NCI-H446 treated with DMSO at 0.1 percent for 48 hours (cell line): ENCODE results near the gene UGT1A8.

ENCODE experiments used
- DNase-seq: peaks from one replicate; lab custom pipeline; 2025; lab: John Stamatoyannopoulos, UW

UGT1A8 gene

DNA sequence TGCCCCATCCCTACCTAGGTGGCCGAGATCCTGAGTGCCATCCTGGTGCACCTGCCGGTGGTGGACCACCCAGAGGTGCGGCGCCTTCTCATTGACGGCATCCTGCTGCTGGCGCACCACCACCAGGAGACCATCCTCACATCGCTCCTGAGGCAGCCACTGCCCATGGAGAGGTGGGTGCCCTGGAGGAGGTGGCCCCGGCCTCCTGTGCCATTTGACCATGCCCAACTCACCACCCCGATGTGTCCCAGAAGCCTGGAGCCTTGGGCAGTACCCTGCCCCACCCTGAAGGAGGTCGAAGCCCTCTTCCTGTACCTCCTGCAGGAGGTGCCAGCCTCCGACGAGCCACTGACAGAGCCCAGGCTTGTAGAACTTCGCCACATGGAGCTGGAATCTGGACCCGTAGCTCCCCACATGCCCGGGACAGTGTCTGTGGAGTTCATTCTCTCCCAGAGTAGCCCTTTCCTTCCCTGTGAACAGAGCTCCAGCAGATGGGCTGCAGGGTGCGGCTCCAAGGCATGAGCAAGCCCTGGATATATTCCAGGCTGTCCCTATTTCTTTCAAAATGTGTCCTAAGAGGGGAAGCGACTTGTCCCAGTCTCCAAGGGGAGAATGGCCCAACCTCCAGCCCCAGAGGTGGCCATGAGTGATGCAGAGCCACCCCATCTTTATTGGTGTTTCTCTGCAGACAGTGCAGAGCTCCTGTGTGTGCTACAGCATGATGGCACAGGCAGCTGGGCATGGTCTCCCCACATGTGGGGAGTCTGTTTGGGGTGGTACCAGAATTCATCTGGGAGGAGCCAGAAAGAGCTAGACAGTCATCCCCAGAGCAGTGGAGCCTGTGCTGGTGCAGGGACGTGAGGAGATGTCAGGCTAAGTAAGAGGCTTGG, 202.7 kb downstream of the UGT1A8 start:
- no peak for DNase-seq

DNA sequence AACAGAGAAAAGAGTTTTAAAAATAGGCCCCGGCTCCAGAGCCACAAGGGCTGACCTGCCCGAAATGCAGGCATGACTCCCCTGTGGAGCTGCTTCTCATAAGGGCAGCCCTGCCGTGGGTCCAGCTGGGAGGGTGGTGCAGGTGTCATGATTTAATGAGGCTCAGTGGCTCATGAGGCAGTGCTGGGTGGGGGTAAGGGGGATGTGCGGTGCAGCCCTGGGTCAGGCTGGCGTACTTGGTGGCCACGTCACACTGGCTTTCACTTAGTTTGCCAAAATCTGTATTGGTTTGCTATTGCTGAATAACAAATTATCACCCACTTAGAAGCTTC, 203.3 kb downstream of the UGT1A8 start:
- DNase-seq: no peak

- DNase-seq: no peak
Observed at GRCh38 chr2:233821196-233821595, 203.8 kb downstream of the UGT1A8 start.

GRCh38 chr2:233821709-233822100, 204.3 kb downstream of the UGT1A8 start:
- DNase-seq: no peak

DNA sequence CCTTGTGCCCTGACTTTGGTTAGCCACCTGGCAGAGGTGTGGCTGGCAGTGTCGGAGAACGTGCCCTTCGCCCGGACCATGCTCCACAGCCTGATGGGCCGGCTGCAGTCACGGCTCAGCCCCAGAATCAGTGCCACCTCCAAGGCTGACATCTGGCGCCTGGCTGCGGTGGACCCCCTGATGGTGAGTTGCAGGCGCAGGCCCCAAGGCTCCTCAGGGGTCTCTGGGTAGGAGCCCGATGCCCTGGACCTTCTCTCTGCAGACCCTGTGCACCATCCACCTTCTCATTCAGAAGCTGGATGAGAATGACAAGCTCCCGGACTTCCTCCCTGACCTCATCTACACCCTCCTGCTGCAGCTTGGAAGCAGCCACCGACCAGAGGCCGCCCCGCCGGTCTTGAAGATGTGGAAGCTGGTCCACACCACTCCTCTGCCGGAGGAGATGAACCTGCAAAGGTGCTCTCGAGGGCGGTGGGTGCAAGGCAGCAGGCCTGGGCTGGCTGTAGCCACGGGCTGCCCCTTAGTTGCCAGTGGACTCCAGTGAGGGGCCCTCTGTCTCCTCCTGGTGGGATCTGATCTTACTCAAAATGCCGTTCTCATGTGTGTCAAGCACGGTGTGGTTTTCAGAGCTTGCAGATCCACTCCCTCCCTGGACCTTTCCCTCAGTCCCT, 204.8 kb downstream of the UGT1A8 start:
- no peak for DNase-seq
